ENCODE results near the gene IGF2BP3.
A peak's percentile ranks its signal among the peaks of the same experiment; 100 is the strongest.

Gene IGF2BP3

GRCh38 chr7:23347033-23347681 is 123.1 kb downstream of the IGF2BP3 start:
- Histone ChIP-seq H3K36me3 (ENCODE audit: control insufficient read depth, insufficient read depth, low read length) (peaks cover 3% of the 10 kb centered on the region), H3K27me3 (replicated peaks; ENCODE audit: control insufficient read depth, insufficient read depth, low read length) (no peaks in the 10 kb centered on the region), H3K4me3 (replicated peaks; ENCODE audit: low read depth, low read length) (no peak overlapping the region)
- TF ChIP-seq CTCF (IDR thresholded peaks at IDR 0.05; ENCODE audit: insufficient read depth, low read length, poor library complexity, severe bottlenecking) = no peak
- no peak for DNase-seq (ENCODE audit: extremely low read depth, insufficient read length)

- H3K4me3 ChIP-seq (replicated peaks; ENCODE audit: low read depth, low read length) = peak overlapping the region; percentile 14
- H3K36me3 ChIP-seq (ENCODE audit: control insufficient read depth, insufficient read depth, low read length) = peaks cover 5% of the 10 kb centered on the region
- peak; percentile 26 for DNase-seq (ENCODE audit: extremely low read depth, insufficient read length)
- H3K27me3 ChIP-seq (replicated peaks; ENCODE audit: control insufficient read depth, insufficient read depth, low read length) = no peaks in the 10 kb centered on the region
- TF ChIP-seq CTCF (IDR thresholded peaks at IDR 0.05; ENCODE audit: insufficient read depth, low read length, poor library complexity, severe bottlenecking) = no peak
Observed at GRCh38 chr7:23346316-23346715, 124.0 kb downstream of the IGF2BP3 start.

- peaks cover 5% of the 10 kb centered on the region for H3K36me3 ChIP-seq (ENCODE audit: control insufficient read depth, insufficient read depth, low read length)
- no peak overlapping the region for H3K4me3 ChIP-seq (replicated peaks; ENCODE audit: low read depth, low read length)
- no peak for TF ChIP-seq CTCF (IDR thresholded peaks at IDR 0.05; ENCODE audit: insufficient read depth, low read length, poor library complexity, severe bottlenecking)
- H3K27me3 ChIP-seq (replicated peaks; ENCODE audit: control insufficient read depth, insufficient read depth, low read length) = no peaks in the 10 kb centered on the region
- DNase-seq (ENCODE audit: extremely low read depth, insufficient read length) = no peak
Observed at GRCh38 chr7:23345601-23346000, 124.7 kb downstream of the IGF2BP3 start.

GRCh38 chr7:23343806-23344475 is 126.3 kb downstream of the IGF2BP3 start:
- Histone ChIP-seq H3K36me3 (ENCODE audit: control insufficient read depth, insufficient read depth, low read length) (peaks cover 9% of the 10 kb centered on the region), H3K27me3 (replicated peaks; ENCODE audit: control insufficient read depth, insufficient read depth, low read length) (no peaks in the 10 kb centered on the region), H3K4me3 (replicated peaks; ENCODE audit: low read depth, low read length) (no peak overlapping the region)
- DNase-seq (ENCODE audit: extremely low read depth, insufficient read length) = no peak
- TF ChIP-seq CTCF (IDR thresholded peaks at IDR 0.05; ENCODE audit: insufficient read depth, low read length, poor library complexity, severe bottlenecking) = no peak

- Histone ChIP-seq H3K4me3 (replicated peaks; ENCODE audit: low read depth, low read length) (no peak overlapping the region), H3K27me3 (replicated peaks; ENCODE audit: control insufficient read depth, insufficient read depth, low read length) (no peaks in the 10 kb centered on the region), H3K36me3 (ENCODE audit: control insufficient read depth, insufficient read depth, low read length) (peaks cover 10% of the 10 kb centered on the region)
- no peak for DNase-seq (ENCODE audit: extremely low read depth, insufficient read length)
- TF ChIP-seq CTCF (IDR thresholded peaks at IDR 0.05; ENCODE audit: insufficient read depth, low read length, poor library complexity, severe bottlenecking) = no peak
Observed at GRCh38 chr7:23343102-23343501, 127.2 kb downstream of the IGF2BP3 start.

All from GM06990 (cell line).